ENCODE results near the gene ADAM11.

- TF ChIP-seq CTCF (conservative IDR thresholded peaks at IDR 0.05): no peak
- TF ChIP-seq EZH2 (IDR thresholded peaks at IDR 0.05; ENCODE audit: low read depth): no peak
These were observed 7.2 kb downstream of the ADAM11 start for GRCh38 chr17:44765965-44766364.

All from PC-9 (cell line).